ENCODE results near the gene NOB1.
A peak's percentile ranks its signal among the peaks of the same experiment; 100 is the strongest.

Gene NOB1

GRCh38 chr16:69720822-69721430 is 33.8 kb downstream of the NOB1 start:
- H3K4me3 ChIP-seq (ENCODE audit: low read length in 2 of 2), result no peak overlapping the region
- no CpG with 5 or more reads among the region's 10 CpGs for WGBS, 2 donors (ENCODE audit: extremely low coverage in 2 of 2, insufficient read length in 2 of 2, insufficient replicate concordance in 1 of 2)
- no peak overlapping the region for H3K9ac ChIP-seq (ENCODE audit: low read depth, low read length, poor library complexity)
- no peak overlapping the region for H3K4ac ChIP-seq (ENCODE audit: low read length)
- H3K4me1 ChIP-seq (ENCODE audit: control insufficient read depth in 2 of 2, insufficient read depth in 1 of 2, low read depth in 1 of 2, low read length in 2 of 2), result peaks cover 2 to 3% of the 10 kb centered on the region in 2 donors
- H2AFZ ChIP-seq (ENCODE audit: low read length), result no peak overlapping the region
- H2BK5ac ChIP-seq (ENCODE audit: low read length), result no peak overlapping the region
- H4K8ac ChIP-seq (ENCODE audit: low read depth, low read length), result no peak overlapping the region
- H3K27ac ChIP-seq (replicated peaks; ENCODE audit: low read length), result no peak overlapping the region
- DNase-seq (ENCODE audit: low spot score), result no peak
- no peak overlapping the region for H2BK120ac ChIP-seq (ENCODE audit: low read depth, low read length)
- H3K27me3 ChIP-seq (ENCODE audit: control insufficient read depth in 3 of 3, insufficient read depth in 3 of 3, low read depth in 1 of 3, low read length in 3 of 3), result no peaks in the 10 kb centered on the region
- no peak overlapping the region for H2BK12ac ChIP-seq (ENCODE audit: low read length)
- no peaks in the 10 kb centered on the region for H3K9me3 ChIP-seq (replicated peaks in 1 of 2; ENCODE audit: control insufficient read depth in 2 of 2, insufficient read depth in 1 of 2, low read depth in 1 of 2, low read length in 2 of 2)
- no peaks in the 10 kb centered on the region for H3K79me1 ChIP-seq (ENCODE audit: low read depth, low read length)
- no peak overlapping the region for H4K91ac ChIP-seq (ENCODE audit: low read depth, low read length, poor library complexity)
- no peak overlapping the region for H3K4me2 ChIP-seq (ENCODE audit: insufficient read depth, low read length, poor library complexity, severe bottlenecking)
- no peak overlapping the region for H3K18ac ChIP-seq (ENCODE audit: low read length)
- H3K23ac ChIP-seq (ENCODE audit: low read depth, low read length, poor library complexity), result no peak overlapping the region
- peaks cover 1 to 22% of the 10 kb centered on the region in 2 donors for H3K36me3 ChIP-seq (replicated peaks in 1 of 2; ENCODE audit: control insufficient read depth in 2 of 2, insufficient read depth in 2 of 2, low read length in 2 of 2)
- peak overlapping the region; percentile 6 for H2AK5ac ChIP-seq (ENCODE audit: low read depth, low read length)
- peak overlapping the region; percentile 38 for H3K14ac ChIP-seq (ENCODE audit: low read length)
- H2BK15ac ChIP-seq (ENCODE audit: low read length), result no peak overlapping the region

DNA sequence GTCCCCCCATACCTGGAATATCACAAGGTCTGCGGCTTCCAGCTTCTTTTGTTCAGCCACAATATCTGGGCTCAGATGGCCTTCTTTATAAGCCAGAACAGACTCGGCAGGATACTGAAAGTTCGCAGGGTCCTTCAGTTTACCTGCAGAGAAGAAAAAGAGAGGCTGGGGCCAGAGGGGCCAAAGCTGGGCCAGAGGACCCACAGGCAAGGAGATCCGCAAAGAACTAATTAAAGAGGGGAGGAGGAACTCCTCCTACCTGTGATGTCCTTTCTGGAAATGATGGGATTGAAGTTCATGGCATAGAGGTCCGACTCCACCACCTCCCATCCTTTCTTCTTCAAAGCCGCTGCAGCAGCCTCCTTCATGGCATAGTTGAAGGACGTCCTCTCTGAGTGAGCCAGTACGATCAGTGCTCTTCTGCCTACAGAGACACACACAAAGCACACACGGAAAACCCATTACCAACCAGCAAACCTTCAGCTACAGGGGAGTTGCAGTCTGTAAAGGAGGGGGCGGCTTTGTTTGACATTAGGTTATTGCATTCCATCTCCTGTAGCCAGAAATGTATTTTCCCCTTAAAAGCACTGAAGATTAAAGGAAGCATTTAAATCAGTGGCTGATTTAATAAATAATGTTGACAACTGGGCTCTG is 36.5 kb downstream of the NOB1 start:
- Histone ChIP-seq H2AFZ (ENCODE audit: low read length) (no peak overlapping the region), H2AK5ac (ENCODE audit: low read depth, low read length) (no peak overlapping the region), H2BK5ac (ENCODE audit: low read length) (no peak overlapping the region), H3K18ac (ENCODE audit: low read length) (no peak overlapping the region), H2BK12ac (ENCODE audit: low read length) (no peak overlapping the region), H3K4me1 (ENCODE audit: control insufficient read depth in 2 of 2, insufficient read depth in 1 of 2, low read depth in 1 of 2, low read length in 2 of 2) (no peaks in the 10 kb centered on the region), H4K91ac (ENCODE audit: low read depth, low read length, poor library complexity) (no peak overlapping the region), H3K27me3 (ENCODE audit: control insufficient read depth in 3 of 3, insufficient read depth in 3 of 3, low read depth in 1 of 3, low read length in 3 of 3) (no peaks in the 10 kb centered on the region), H4K8ac (ENCODE audit: low read depth, low read length) (no peak overlapping the region), H3K4me2 (ENCODE audit: insufficient read depth, low read length, poor library complexity, severe bottlenecking) (no peak overlapping the region), H3K14ac (ENCODE audit: low read length) (no peak overlapping the region), H3K79me1 (ENCODE audit: low read depth, low read length) (no peaks in the 10 kb centered on the region), H2BK15ac (ENCODE audit: low read length) (no peak overlapping the region), H3K4ac (ENCODE audit: low read length) (no peak overlapping the region), H2BK120ac (ENCODE audit: low read depth, low read length) (no peak overlapping the region), H3K9ac (ENCODE audit: low read depth, low read length, poor library complexity) (no peak overlapping the region), H3K9me3 (replicated peaks in 1 of 2; ENCODE audit: control insufficient read depth in 2 of 2, insufficient read depth in 1 of 2, low read depth in 1 of 2, low read length in 2 of 2) (no peaks in the 10 kb centered on the region), H3K36me3 (replicated peaks in 1 of 2; ENCODE audit: control insufficient read depth in 2 of 2, insufficient read depth in 2 of 2, low read length in 2 of 2) (peaks cover 4 to 37% of the 10 kb centered on the region in 2 donors), H3K23ac (ENCODE audit: low read depth, low read length, poor library complexity) (no peak overlapping the region), H3K4me3 (ENCODE audit: low read length in 2 of 2) (no peak overlapping the region), H3K27ac (replicated peaks; ENCODE audit: low read length) (no peak overlapping the region)
- DNase-seq (ENCODE audit: low spot score), result no peak
- WGBS, 2 donors (ENCODE audit: extremely low coverage in 2 of 2, insufficient read length in 2 of 2, insufficient replicate concordance in 1 of 2), result no CpG with 5 or more reads among the region's 10 CpGs

DNA sequence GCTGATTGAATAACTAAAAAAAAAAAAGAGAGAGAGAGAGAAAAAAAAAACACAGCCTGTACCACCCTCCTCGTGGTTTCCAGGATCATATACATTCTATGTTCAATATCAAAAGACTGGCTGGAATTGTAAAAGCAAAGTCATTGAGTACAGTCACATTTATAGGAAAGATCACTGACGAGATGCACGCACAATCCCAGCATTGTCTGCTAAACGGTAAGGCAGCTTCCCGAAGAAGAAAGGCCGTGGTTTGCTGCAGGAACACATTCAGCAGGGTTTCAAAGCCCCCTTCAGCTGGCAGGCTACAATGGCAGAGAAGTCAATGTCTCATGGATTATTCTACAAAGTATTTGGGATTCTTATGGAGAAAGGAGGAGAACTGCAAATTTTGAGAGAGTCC is 37.7 kb downstream of the NOB1 start:
- Histone ChIP-seq H3K18ac (ENCODE audit: low read length) (no peak overlapping the region), H3K4ac (ENCODE audit: low read length) (no peak overlapping the region), H4K8ac (ENCODE audit: low read depth, low read length) (no peak overlapping the region), H2BK5ac (ENCODE audit: low read length) (no peak overlapping the region), H3K4me3 (ENCODE audit: low read length in 2 of 2) (no peak overlapping the region), H3K79me1 (ENCODE audit: low read depth, low read length) (no peaks in the 10 kb centered on the region), H4K91ac (ENCODE audit: low read depth, low read length, poor library complexity) (no peak overlapping the region), H3K27me3 (ENCODE audit: control insufficient read depth in 3 of 3, insufficient read depth in 3 of 3, low read depth in 1 of 3, low read length in 3 of 3) (no peaks in the 10 kb centered on the region), H3K9ac (ENCODE audit: low read depth, low read length, poor library complexity) (no peak overlapping the region), H3K14ac (ENCODE audit: low read length) (no peak overlapping the region), H3K4me1 (ENCODE audit: control insufficient read depth in 2 of 2, insufficient read depth in 1 of 2, low read depth in 1 of 2, low read length in 2 of 2) (no peaks in the 10 kb centered on the region), H3K27ac (replicated peaks; ENCODE audit: low read length) (no peak overlapping the region), H2BK120ac (ENCODE audit: low read depth, low read length) (no peak overlapping the region), H3K23ac (ENCODE audit: low read depth, low read length, poor library complexity) (no peak overlapping the region), H3K4me2 (ENCODE audit: insufficient read depth, low read length, poor library complexity, severe bottlenecking) (no peak overlapping the region), H3K36me3 (replicated peaks in 1 of 2; ENCODE audit: control insufficient read depth in 2 of 2, insufficient read depth in 2 of 2, low read length in 2 of 2) (peaks cover 7 to 48% of the 10 kb centered on the region in 2 donors), H2BK15ac (ENCODE audit: low read length) (no peak overlapping the region), H3K9me3 (replicated peaks in 1 of 2; ENCODE audit: control insufficient read depth in 2 of 2, insufficient read depth in 1 of 2, low read depth in 1 of 2, low read length in 2 of 2) (no peaks in the 10 kb centered on the region), H2BK12ac (ENCODE audit: low read length) (no peak overlapping the region), H2AK5ac (ENCODE audit: low read depth, low read length) (no peak overlapping the region), H2AFZ (ENCODE audit: low read length) (no peak overlapping the region)
- no peak for DNase-seq (ENCODE audit: low spot score)
- no CpG with 5 or more reads among the region's 6 CpGs for WGBS, 2 donors (ENCODE audit: extremely low coverage in 2 of 2, insufficient read length in 2 of 2, insufficient replicate concordance in 1 of 2)

DNA sequence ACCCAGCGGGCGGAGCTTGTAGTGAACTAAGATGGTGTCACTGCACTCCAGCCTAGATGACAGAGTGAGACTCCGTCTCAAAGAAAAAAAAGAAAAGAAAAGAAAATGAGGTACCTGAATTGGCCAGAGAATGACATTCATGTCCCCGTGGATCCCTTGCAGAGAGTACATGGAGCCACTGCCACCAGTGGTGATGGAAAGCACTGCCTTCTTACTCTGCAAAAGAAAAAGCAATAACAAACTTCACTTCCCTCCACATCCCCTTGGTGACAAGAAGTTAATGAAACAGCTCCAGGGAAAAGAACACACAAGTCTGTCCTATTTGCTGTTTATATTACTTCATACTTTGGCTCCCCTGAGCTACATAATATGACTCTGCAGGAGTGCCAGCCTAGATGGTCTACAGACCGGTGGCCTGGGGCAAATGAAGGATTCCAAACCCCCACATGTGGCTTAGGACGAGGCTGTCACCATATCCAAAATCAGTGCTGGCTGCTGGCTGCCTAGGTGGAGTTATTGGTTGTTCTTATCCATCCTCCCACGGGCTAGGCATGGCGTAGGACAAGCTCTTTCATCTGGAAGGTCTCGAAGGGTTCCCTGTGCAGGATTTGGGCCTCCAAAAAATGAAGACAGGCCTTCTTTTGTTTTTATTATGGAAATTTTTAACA is 41.7 kb downstream of the NOB1 start:
- H2AFZ ChIP-seq (ENCODE audit: low read length), result no peak overlapping the region
- H3K4me1 ChIP-seq (ENCODE audit: control insufficient read depth in 2 of 2, insufficient read depth in 1 of 2, low read depth in 1 of 2, low read length in 2 of 2), result no peaks in the 10 kb centered on the region
- peaks cover 9 to 60% of the 10 kb centered on the region in 2 donors for H3K36me3 ChIP-seq (replicated peaks in 1 of 2; ENCODE audit: control insufficient read depth in 2 of 2, insufficient read depth in 2 of 2, low read length in 2 of 2)
- no peak for DNase-seq (ENCODE audit: low spot score)
- H3K4me2 ChIP-seq (ENCODE audit: insufficient read depth, low read length, poor library complexity, severe bottlenecking), result no peak overlapping the region
- no peak overlapping the region for H3K18ac ChIP-seq (ENCODE audit: low read length)
- H2BK12ac ChIP-seq (ENCODE audit: low read length), result no peak overlapping the region
- no peak overlapping the region for H3K4ac ChIP-seq (ENCODE audit: low read length)
- H3K9me3 ChIP-seq (replicated peaks in 1 of 2; ENCODE audit: control insufficient read depth in 2 of 2, insufficient read depth in 1 of 2, low read depth in 1 of 2, low read length in 2 of 2), result no peaks in the 10 kb centered on the region
- no peaks in the 10 kb centered on the region for H3K27me3 ChIP-seq (ENCODE audit: control insufficient read depth in 3 of 3, insufficient read depth in 3 of 3, low read depth in 1 of 3, low read length in 3 of 3)
- H3K14ac ChIP-seq (ENCODE audit: low read length), result no peak overlapping the region
- H4K8ac ChIP-seq (ENCODE audit: low read depth, low read length), result no peak overlapping the region
- H2AK5ac ChIP-seq (ENCODE audit: low read depth, low read length), result no peak overlapping the region
- no peak overlapping the region for H2BK120ac ChIP-seq (ENCODE audit: low read depth, low read length)
- H4K91ac ChIP-seq (ENCODE audit: low read depth, low read length, poor library complexity), result no peak overlapping the region
- no peak overlapping the region for H3K9ac ChIP-seq (ENCODE audit: low read depth, low read length, poor library complexity)
- no peak overlapping the region for H2BK5ac ChIP-seq (ENCODE audit: low read length)
- WGBS, 2 donors (ENCODE audit: extremely low coverage in 2 of 2, insufficient read length in 2 of 2, insufficient replicate concordance in 1 of 2), result no CpG with 5 or more reads among the region's 9 CpGs
- no peak overlapping the region for H3K4me3 ChIP-seq (ENCODE audit: low read length in 2 of 2)
- no peak overlapping the region for H3K27ac ChIP-seq (replicated peaks; ENCODE audit: low read length)
- H3K23ac ChIP-seq (ENCODE audit: low read depth, low read length, poor library complexity), result no peak overlapping the region
- no peak overlapping the region for H2BK15ac ChIP-seq (ENCODE audit: low read length)
- no peaks in the 10 kb centered on the region for H3K79me1 ChIP-seq (ENCODE audit: low read depth, low read length)

Measured in neuronal stem cell (in vitro differentiated cells).